ENCODE measurements around the gene CD248. TPM values are rescaled to one million over a fixed set of nuclear protein-coding genes. Genes with fewer than 3 reads are reported as not detected.

Gene CD248
- total RNA-seq, 2 donors from 2014 or later, result 7.6 to 10.7 TPM

- DNase-seq (ENCODE audit: low spot score), result no peak
- no peaks in the 10 kb centered on the region for H3K9me3 ChIP-seq
- TF ChIP-seq CTCF (IDR thresholded peaks at IDR 0.05), result no peak
- no peaks in the 10 kb centered on the region for H3K27me3 ChIP-seq
- peaks cover 0 to 48% of the 10 kb centered on the region in 2 donors for H3K4me1 ChIP-seq
- H3K36me3 ChIP-seq, result peaks cover 8% of the 10 kb centered on the region
- no peak overlapping the region for H3K27ac ChIP-seq
- H3K4me3 ChIP-seq, result no peak overlapping the region
Observed at GRCh38 chr11:66283461-66284105, 33.3 kb downstream of the CD248 start.

GRCh38 chr11:66282468-66283455 lies 34.1 kb downstream of the CD248 start:
- peak; percentile 96 for DNase-seq (ENCODE audit: low spot score)
- peak; percentile 98 to 99 for TF ChIP-seq CTCF (IDR thresholded peaks at IDR 0.05)
- Histone ChIP-seq H3K27ac (no peak overlapping the region), H3K36me3 (peaks cover 8% of the 10 kb centered on the region), H3K4me3 (no peak overlapping the region), H3K9me3 (no peaks in the 10 kb centered on the region), H3K4me1 (peaks cover 0 to 45% of the 10 kb centered on the region in 2 donors), H3K27me3 (no peaks in the 10 kb centered on the region)

GRCh38 chr11:66281776-66282467 lies 34.9 kb downstream of the CD248 start:
- no peak for TF ChIP-seq CTCF (IDR thresholded peaks at IDR 0.05)
- Histone ChIP-seq H3K27me3 (no peaks in the 10 kb centered on the region), H3K36me3 (peaks cover 8% of the 10 kb centered on the region), H3K4me1 (peaks cover 0 to 43% of the 10 kb centered on the region in 2 donors), H3K9me3 (no peaks in the 10 kb centered on the region), H3K4me3 (no peak overlapping the region), H3K27ac (no peak overlapping the region)
- DNase-seq (ENCODE audit: low spot score), result no peak

GRCh38 chr11:66281001-66281400 lies 35.8 kb downstream of the CD248 start:
- Histone ChIP-seq H3K4me3 (no peak overlapping the region), H3K27ac (no peak overlapping the region)
- no peak for DNase-seq (ENCODE audit: low spot score)

More at GRCh38 chr11:66281001-66281400, 35.8 kb downstream of the CD248 start:
- Histone ChIP-seq H3K36me3 (peaks cover 13% of the 10 kb centered on the region), H3K9me3 (no peaks in the 10 kb centered on the region), H3K27me3 (no peaks in the 10 kb centered on the region), H3K4me1 (peaks cover 0 to 38% of the 10 kb centered on the region in 2 donors)
- no peak for TF ChIP-seq CTCF (IDR thresholded peaks at IDR 0.05)
